Gastrocnemius medialis (tissue), 4 donors: Measurements from ENCODE around the gene YLPM1.

ENCODE experiments used
- POLR2A ChIP-seq, 2 donors: fragments of 450-650 bp; IDR thresholded peaks; one replicate each; pipeline ENCODE4 v1.6.1; 2017; ENCODE audit warnings: antibody characterized with exemption in 2 of 2, mild to moderate bottlenecking in 2 of 2, moderate library complexity in 2 of 2
- TF ChIP-seq, protein P1 (sequence below), 5 experiments: fragments of 450-650 bp in 3 of 5; fragments of 200-600 bp in 2 of 5; sonication (generic) in 2 of 5; IDR thresholded peaks in 4 of 5; conservative IDR thresholded peaks in 1 of 5; 1 replicate in 4 of 5; 2 replicates in 1 of 5; pipeline ENCODE4 v1.5.1; 2016 to 2019; ENCODE audit warnings: antibody characterized with exemption in 5 of 5, mild to moderate bottlenecking in 3 of 5, moderate library complexity in 3 of 5

DNA sequence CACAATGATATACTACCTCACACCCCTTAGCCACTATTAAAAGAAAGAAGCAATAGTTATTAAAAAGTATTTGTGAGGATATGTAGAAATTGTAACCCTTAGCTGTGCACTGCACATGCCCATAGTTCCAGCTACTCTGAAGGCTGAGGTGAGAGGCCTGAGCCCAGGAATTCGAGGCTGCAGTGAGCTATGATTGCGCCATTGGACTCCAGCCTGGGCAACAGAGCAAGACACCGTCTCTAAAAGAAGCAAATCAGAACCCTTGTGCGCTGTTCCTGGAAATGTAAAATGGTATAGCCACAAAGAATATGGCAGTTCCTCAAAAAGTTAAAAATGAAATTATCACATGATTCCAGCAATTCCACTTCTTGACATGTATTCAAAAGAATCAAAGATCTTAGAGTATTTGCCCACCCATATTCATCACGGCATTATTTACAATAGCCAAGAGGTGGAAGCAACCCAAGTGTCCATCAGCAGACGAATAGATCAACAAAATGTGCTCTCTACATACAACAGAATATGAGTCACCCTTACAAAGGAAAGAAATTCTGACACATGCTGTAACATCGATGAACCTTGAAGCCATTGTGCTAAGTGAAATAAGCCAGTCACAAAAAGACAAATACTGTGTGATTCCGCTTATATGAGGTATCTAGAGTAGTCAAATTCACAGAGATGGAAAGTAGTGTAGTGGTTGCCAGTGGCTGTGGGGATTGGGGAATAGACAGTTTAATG, 23.7 kb upstream of the YLPM1 start:
- no peak for TF ChIP-seq POLR2A (IDR thresholded peaks at IDR 0.05)
- TF ChIP-seq, protein P1, sequence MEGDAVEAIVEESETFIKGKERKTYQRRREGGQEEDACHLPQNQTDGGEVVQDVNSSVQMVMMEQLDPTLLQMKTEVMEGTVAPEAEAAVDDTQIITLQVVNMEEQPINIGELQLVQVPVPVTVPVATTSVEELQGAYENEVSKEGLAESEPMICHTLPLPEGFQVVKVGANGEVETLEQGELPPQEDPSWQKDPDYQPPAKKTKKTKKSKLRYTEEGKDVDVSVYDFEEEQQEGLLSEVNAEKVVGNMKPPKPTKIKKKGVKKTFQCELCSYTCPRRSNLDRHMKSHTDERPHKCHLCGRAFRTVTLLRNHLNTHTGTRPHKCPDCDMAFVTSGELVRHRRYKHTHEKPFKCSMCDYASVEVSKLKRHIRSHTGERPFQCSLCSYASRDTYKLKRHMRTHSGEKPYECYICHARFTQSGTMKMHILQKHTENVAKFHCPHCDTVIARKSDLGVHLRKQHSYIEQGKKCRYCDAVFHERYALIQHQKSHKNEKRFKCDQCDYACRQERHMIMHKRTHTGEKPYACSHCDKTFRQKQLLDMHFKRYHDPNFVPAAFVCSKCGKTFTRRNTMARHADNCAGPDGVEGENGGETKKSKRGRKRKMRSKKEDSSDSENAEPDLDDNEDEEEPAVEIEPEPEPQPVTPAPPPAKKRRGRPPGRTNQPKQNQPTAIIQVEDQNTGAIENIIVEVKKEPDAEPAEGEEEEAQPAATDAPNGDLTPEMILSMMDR (IDR thresholded peaks at IDR 0.05 in 4 of 5, conservative IDR thresholded peaks at IDR 0.05 in 1 of 5), result no peak
